Suprapubic skin (tissue), 4 donors: ENCODE data around the gene UTS2. TPM values are rescaled to one million over a fixed set of nuclear protein-coding genes. Genes with fewer than 3 reads are reported as not detected.

Experiments used
- DNase-seq, 2 donors: peaks; one replicate each; pipeline ENCODE4 v3.0.0-alpha.2; 2019; ENCODE audit warnings: low spot score in 2 of 2
- H3K27ac ChIP-seq: fragments of 200-600 bp; sonication (generic); one replicate; pipeline ENCODE4 v1.5.1; 2019
- H3K27me3 ChIP-seq: fragments of 200-600 bp; sonication (generic); one replicate; pipeline ENCODE4 v1.5.1; 2019
- H3K36me3 ChIP-seq: fragments of 200-600 bp; sonication (generic); one replicate; pipeline ENCODE4 v1.5.1; 2019
- H3K4me1 ChIP-seq: fragments of 200-600 bp; sonication (generic); one replicate; pipeline ENCODE4 v1.5.1; 2019
- H3K4me3 ChIP-seq: fragments of 200-600 bp; sonication (generic); one replicate; pipeline ENCODE4 v1.5.1; 2019; ENCODE audit warnings: mild to moderate bottlenecking
- H3K9me3 ChIP-seq: fragments of 200-600 bp; sonication (generic); one replicate; pipeline ENCODE4 v1.5.1; 2019
- CTCF ChIP-seq, 2 donors: fragments of 200-600 bp in 1 of 2; fragments of 450-650 bp in 1 of 2; sonication (generic) in 1 of 2; IDR thresholded peaks; one replicate each; pipeline ENCODE4 v1.5.1; 2016 to 2019; ENCODE audit warnings: antibody characterized with exemption in 2 of 2, mild to moderate bottlenecking in 1 of 2, moderate library complexity in 1 of 2
- EP300 ChIP-seq: sonication (generic); formaldehyde crosslinking; IDR thresholded peaks from one replicate; pipeline ENCODE4 v1.6.1; 2017; ENCODE audit warnings: antibody characterized with exemption
- POLR2A ChIP-seq, 2 donors: fragments of 450-650 bp; IDR thresholded peaks; one replicate each; pipeline ENCODE4 v1.6.1; 2017; ENCODE audit warnings: antibody characterized with exemption in 2 of 2, mild to moderate bottlenecking in 2 of 2, moderate library complexity in 2 of 2
- POLR2AphosphoS5 ChIP-seq, 3 donors: sonication (generic); formaldehyde crosslinking; IDR thresholded peaks; one replicate each; pipeline ENCODE4 v1.6.1; 2017; ENCODE audit warnings: antibody characterized with exemption in 3 of 3
- WGBS: methylation state at CpG from one replicate; pipeline ENCODE4 v1.1.5; 2018; 5-methylcytosine and 5-hydroxymethylcytosine counted together
- total RNA-seq, 4 donors: library from RNA; depleted of rRNA; stranded (reverse); fragments of >200 nt; gene quantifications; one replicate each; pipeline ENCODE4 v1.1.0, GENCODE V29; 2016

Gene UTS2
- total RNA-seq, 4 donors from 2014 or later: not detected

GRCh38 chr1:7891804-7892203 lies 38.9 kb upstream of the UTS2 start:
- 79% methylated on average over 9 of the region's 9 CpGs for WGBS
- no peaks in the 10 kb centered on the region for H3K36me3 ChIP-seq

GRCh38 chr1:7890853-7891252 lies 38.0 kb upstream of the UTS2 start:
- Histone ChIP-seq H3K27ac (no peak overlapping the region), H3K4me3 (no peak overlapping the region), H3K4me1 (no peaks in the 10 kb centered on the region), H3K36me3 (no peaks in the 10 kb centered on the region), H3K9me3 (no peaks in the 10 kb centered on the region), H3K27me3 (peaks cover 10% of the 10 kb centered on the region)
- no peak for DNase-seq
- WGBS: 95% methylated on average over 2 of the region's 2 CpGs
- TF ChIP-seq EP300: no peak
- no peak for TF ChIP-seq CTCF (IDR thresholded peaks at IDR 0.05)
- no peak for TF ChIP-seq POLR2AphosphoS5 (IDR thresholded peaks at IDR 0.05)
- TF ChIP-seq POLR2A (IDR thresholded peaks at IDR 0.05): no peak

More at GRCh38 chr1:7891804-7892203, 38.9 kb upstream of the UTS2 start:
- no peak overlapping the region for H3K4me3 ChIP-seq
- no peaks in the 10 kb centered on the region for H3K9me3 ChIP-seq
- TF ChIP-seq EP300 (no peak), CTCF (IDR thresholded peaks at IDR 0.05) (no peak), POLR2A (IDR thresholded peaks at IDR 0.05) (no peak), POLR2AphosphoS5 (IDR thresholded peaks at IDR 0.05) (no peak)
- no peak for DNase-seq
- peaks cover 8% of the 10 kb centered on the region for H3K27me3 ChIP-seq
- H3K27ac ChIP-seq: no peak overlapping the region
- H3K4me1 ChIP-seq: no peaks in the 10 kb centered on the region

- Histone ChIP-seq H3K27me3 (peaks cover 10% of the 10 kb centered on the region), H3K4me3 (no peak overlapping the region), H3K4me1 (no peaks in the 10 kb centered on the region), H3K27ac (no peak overlapping the region), H3K9me3 (no peaks in the 10 kb centered on the region), H3K36me3 (no peaks in the 10 kb centered on the region)
- WGBS: 78% methylated on average over 9 of the region's 9 CpGs
- DNase-seq: no peak
- TF ChIP-seq EP300 (no peak), POLR2A (IDR thresholded peaks at IDR 0.05) (no peak), CTCF (IDR thresholded peaks at IDR 0.05) (no peak), POLR2AphosphoS5 (IDR thresholded peaks at IDR 0.05) (no peak)
These were observed 35.6 kb upstream of the UTS2 start for GRCh38 chr1:7888248-7889081.

- Histone ChIP-seq H3K36me3 (no peaks in the 10 kb centered on the region), H3K27ac (no peak overlapping the region), H3K4me1 (no peaks in the 10 kb centered on the region), H3K4me3 (peak overlapping the region; percentile 1), H3K27me3 (peaks cover 5% of the 10 kb centered on the region), H3K9me3 (no peaks in the 10 kb centered on the region)
- DNase-seq: no peak
- TF ChIP-seq POLR2A (IDR thresholded peaks at IDR 0.05) (no peak), POLR2AphosphoS5 (IDR thresholded peaks at IDR 0.05) (no peak), CTCF (IDR thresholded peaks at IDR 0.05) (no peak), EP300 (no peak)
- 32% methylated on average over 7 of the region's 7 CpGs for WGBS
These were observed 33.5 kb upstream of the UTS2 start for GRCh38 chr1:7886405-7886745.

- Histone ChIP-seq H3K36me3 (no peaks in the 10 kb centered on the region), H3K27me3 (peaks cover 5% of the 10 kb centered on the region), H3K4me3 (peak overlapping the region; percentile 1), H3K27ac (no peak overlapping the region), H3K9me3 (no peaks in the 10 kb centered on the region), H3K4me1 (no peaks in the 10 kb centered on the region)
- 19% methylated on average over 22 of the region's 27 CpGs for WGBS
- no peak for TF ChIP-seq EP300
- peak in 1 of 2 donors; percentile 78 for DNase-seq
These were observed 32.9 kb upstream of the UTS2 start for GRCh38 chr1:7885513-7886404.
